Aorta (tissue), 5 donors: ENCODE results near the gene PLCG2. TPM values are rescaled to one million over a fixed set of nuclear protein-coding genes. Genes with fewer than 3 reads are reported as not detected.

Experiments used
- ATAC-seq: fragments of 200-7000 bp; cut with Tn5 transposase; one replicate; pipeline ENCODE4 v1.9.1; 2022; ENCODE audit warnings: moderate library complexity; ENCODE audit not compliant: low FRiP score
- DNase-seq, 2 donors: peaks; one replicate each; pipeline ENCODE4 v3.0.0-alpha.2; 2020
- H3K27ac ChIP-seq, 2 donors: one replicate each; pipeline ENCODE4 v1.5.1; 2013; ENCODE audit warnings: low read length in 2 of 2, mild to moderate bottlenecking in 2 of 2, moderate library complexity in 2 of 2, control low read depth in 1 of 2, inconsistent platforms in 1 of 2, low read depth in 1 of 2
- H3K27me3 ChIP-seq, 2 donors: one replicate each; pipeline ENCODE4 v1.6.1; 2013; ENCODE audit warnings: control low read depth in 1 of 2, low read length in 1 of 2, mild to moderate bottlenecking in 1 of 2, moderate library complexity in 1 of 2; ENCODE audit not compliant: insufficient read depth in 2 of 2, control insufficient read depth in 1 of 2
- H3K36me3 ChIP-seq, 2 donors: one replicate each; pipeline ENCODE4 v1.6.1; 2013; ENCODE audit warnings: control low read depth in 1 of 2, low read length in 1 of 2, mild to moderate bottlenecking in 1 of 2; ENCODE audit not compliant: insufficient read depth in 2 of 2, control insufficient read depth in 1 of 2
- H3K4me1 ChIP-seq, 2 donors: one replicate each; pipeline ENCODE4 v1.6.1; 2013; ENCODE audit warnings: low read length in 2 of 2, control low read depth in 1 of 2, mild to moderate bottlenecking in 1 of 2, moderate library complexity in 1 of 2; ENCODE audit not compliant: insufficient read depth in 2 of 2, control insufficient read depth in 1 of 2
- H3K4me3 ChIP-seq, 2 donors: one replicate each; pipeline ENCODE4 v1.5.1; 2013; ENCODE audit warnings: low read length in 2 of 2, control low read depth in 1 of 2, mild to moderate bottlenecking in 1 of 2
- H3K9me3 ChIP-seq: one replicate; pipeline ENCODE4 v1.6.1; 2013; ENCODE audit warnings: mild to moderate bottlenecking, low read length; ENCODE audit not compliant: control insufficient read depth
- WGBS, 2 donors: extraction: QIAGEN DNeasy Blood & Tissue Kit; methylation state at CpG; one replicate each; pipeline ENCODE4 v1.1.7; 2013; 5-methylcytosine and 5-hydroxymethylcytosine counted together
- intact Hi-C, 2 donors: fragments of 100-400 bp; cut with DNase I; formaldehyde crosslinking; loops; one replicate each; pipeline versions ENCODE4 v1.14.2 to v1.15.0; 2022
- polyA plus RNA-seq, 2 donors: library from polyadenylated mRNA; stranded (reverse); fragments of 200-250 nt; gene quantifications; one replicate each; pipeline ENCODE4 v1.2.3, GENCODE V29; 2013
- total RNA-seq, 2 donors: library from RNA; stranded (reverse); fragmentation: NEBNext Ultra II Directional; extraction: Animal tissue kit (Norgen Biotek cat#: 25700); gene quantifications; one replicate each; pipeline ENCODE4 v1.2.1, GENCODE V29; 2021
- donor health status: healthy with polysubstance abuse.
- donor health status: Bipolar disorder and iron deficiency.
- donor health status: DM: no; HTN: no; CAD: no.
- donor health status: DM: no; HTN: no; CAD: no.
- donor health status: DM: yes; HTN: yes; CAD: no.

Gene PLCG2
- total and polyA plus RNA-seq, 4 donors = 2.5 to 48.4 (median 12.1) TPM

GRCh38 chr16:81987706-81988105 is 208.6 kb downstream of the PLCG2 start:
- Histone ChIP-seq H3K27me3 (peaks cover 0 to 1% of the 10 kb centered on the region in 2 donors), H3K4me1 (no peaks in the 10 kb centered on the region), H3K9me3 (no peaks in the 10 kb centered on the region), H3K27ac (no peak overlapping the region), H3K36me3 (no peaks in the 10 kb centered on the region), H3K4me3 (no peak overlapping the region)
- ATAC-seq (no peak), DNase-seq (no peak)
- 84 to 85% methylated on average over 5 of the region's 5 CpGs for WGBS, 2 donors
- intact Hi-C loops = no loop called here

DNA sequence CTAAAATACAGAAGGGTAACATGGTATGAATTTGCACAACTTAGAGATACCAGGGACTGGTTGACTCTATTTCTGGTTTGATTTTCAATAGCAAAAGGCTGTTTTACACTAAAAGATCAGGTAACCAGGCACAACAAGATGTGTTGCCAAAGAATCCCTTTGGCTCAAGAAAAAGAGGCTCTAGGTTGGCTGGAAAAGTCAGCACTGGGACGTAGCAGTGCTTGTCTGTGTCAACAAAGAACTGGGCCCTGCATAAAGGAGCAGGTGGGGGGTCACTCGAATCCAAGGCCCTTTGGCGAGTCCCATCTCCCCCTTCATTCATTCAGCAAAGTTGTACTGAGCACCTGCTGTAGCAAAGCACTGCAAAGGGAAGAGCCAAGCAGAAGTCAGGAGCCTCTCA is 213.8 kb downstream of the PLCG2 start:
- no peaks in the 10 kb centered on the region for H3K27me3 ChIP-seq
- ATAC-seq (no peak), DNase-seq (no peak)
- H3K36me3 ChIP-seq = no peaks in the 10 kb centered on the region
- no peak overlapping the region for H3K27ac ChIP-seq
- H3K4me3 ChIP-seq = no peak overlapping the region
- no peaks in the 10 kb centered on the region for H3K4me1 ChIP-seq
- 62 to 67% methylated on average over 3 of the region's 3 CpGs for WGBS, 2 donors
- H3K9me3 ChIP-seq = no peaks in the 10 kb centered on the region
- intact Hi-C loops = no loop called here

DNA sequence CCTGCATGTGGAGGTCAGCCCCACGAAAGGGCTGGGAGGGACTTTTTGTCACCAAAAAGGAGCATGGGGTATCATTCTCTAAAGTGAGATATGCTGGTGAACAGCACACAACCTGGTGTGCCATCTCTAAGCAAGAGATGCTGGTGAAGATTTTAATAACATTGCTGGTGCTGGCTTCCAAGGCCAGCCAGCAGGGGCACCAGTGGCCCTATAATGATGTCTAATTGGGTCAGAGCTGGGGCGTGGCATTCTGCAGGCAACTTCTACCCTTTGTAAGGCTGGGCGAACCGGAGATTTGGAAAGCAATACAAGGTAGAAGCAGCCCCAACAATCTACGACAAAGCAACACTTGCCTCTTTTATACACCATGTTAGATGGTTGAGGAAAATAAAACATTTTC is 215.4 kb downstream of the PLCG2 start:
- Histone ChIP-seq H3K27me3 (no peaks in the 10 kb centered on the region), H3K9me3 (no peaks in the 10 kb centered on the region), H3K4me1 (no peaks in the 10 kb centered on the region), H3K4me3 (no peak overlapping the region), H3K27ac (no peak overlapping the region), H3K36me3 (no peaks in the 10 kb centered on the region)
- WGBS, 2 donors = 88% methylated on average over 5 of the region's 5 CpGs
- DNase-seq (no peak), ATAC-seq (no peak)
- intact Hi-C loops = no loop called here

GRCh38 chr16:81995651-81996050 is 216.6 kb downstream of the PLCG2 start:
- intact Hi-C loops = no loop called here
- 88 to 94% methylated on average over 3 of the region's 3 CpGs for WGBS, 2 donors
- no peak overlapping the region for H3K4me3 ChIP-seq
- no peaks in the 10 kb centered on the region for H3K27me3 ChIP-seq
- no peaks in the 10 kb centered on the region for H3K9me3 ChIP-seq
- no peaks in the 10 kb centered on the region for H3K4me1 ChIP-seq
- no peak overlapping the region for H3K27ac ChIP-seq
- no peaks in the 10 kb centered on the region for H3K36me3 ChIP-seq
- DNase-seq (no peak), ATAC-seq (no peak)

DNA sequence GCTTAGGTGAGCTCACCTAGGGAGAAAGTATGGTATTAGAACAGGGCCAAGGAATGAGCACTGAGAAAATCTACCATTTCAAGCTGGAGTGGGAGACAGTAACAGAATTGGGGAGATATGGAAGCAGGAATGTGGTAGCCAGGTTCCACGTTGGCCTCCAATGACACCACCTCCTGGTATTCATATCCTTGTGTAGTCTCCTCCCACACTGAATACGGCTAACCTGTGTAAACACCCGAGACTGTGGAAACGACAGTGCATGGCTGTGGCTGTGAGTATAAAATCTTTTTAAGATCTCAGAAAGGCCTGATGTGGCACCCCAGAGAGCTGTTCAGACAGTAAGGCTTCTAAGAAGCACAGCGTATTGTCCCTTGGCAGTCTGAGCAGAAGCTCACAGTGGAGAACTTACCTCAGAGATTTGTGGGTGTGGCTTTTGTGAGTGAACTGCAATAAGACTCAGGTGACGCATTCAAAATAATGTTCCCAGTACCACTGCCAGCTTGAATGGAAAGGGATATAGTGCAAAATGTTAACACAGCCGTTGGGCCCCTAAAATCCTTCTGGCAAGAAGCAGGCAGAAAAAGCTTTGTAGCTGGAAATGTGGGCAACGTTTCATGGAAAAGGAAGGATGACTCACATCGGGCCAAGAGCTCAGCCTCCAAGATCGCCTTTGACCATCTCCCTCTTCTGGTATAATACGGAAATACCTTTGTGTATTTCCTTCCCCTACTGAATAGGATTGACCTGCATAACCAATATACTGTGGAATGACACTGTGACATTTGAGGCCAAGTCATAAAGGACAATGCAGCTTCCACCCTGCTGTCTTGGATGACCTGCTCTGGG is 217.8 kb downstream of the PLCG2 start:
- Histone ChIP-seq H3K9me3 (no peaks in the 10 kb centered on the region), H3K4me3 (no peak overlapping the region), H3K4me1 (no peaks in the 10 kb centered on the region), H3K27ac (peak overlapping the region in 1 of 2 donors; percentile 54), H3K36me3 (no peaks in the 10 kb centered on the region), H3K27me3 (no peaks in the 10 kb centered on the region)
- DNase-seq (no peak), ATAC-seq (no peak)
- intact Hi-C loops = no loop called here
- WGBS, 2 donors = 55 to 56% methylated on average over 11 of the region's 11 CpGs

- Histone ChIP-seq H3K36me3 (no peaks in the 10 kb centered on the region), H3K4me3 (no peak overlapping the region), H3K9me3 (no peaks in the 10 kb centered on the region), H3K27me3 (no peaks in the 10 kb centered on the region), H3K27ac (no peak overlapping the region), H3K4me1 (no peaks in the 10 kb centered on the region)
- 0 to 9% methylated on average over 2 of the region's 2 CpGs for WGBS, 2 donors
- DNase-seq (no peak), ATAC-seq (no peak)
- intact Hi-C loops = no loop called here
These were observed 218.6 kb downstream of the PLCG2 start for GRCh38 chr16:81997738-81998137.

- Histone ChIP-seq H3K36me3 (no peaks in the 10 kb centered on the region), H3K4me3 (no peak overlapping the region), H3K27ac (no peak overlapping the region), H3K27me3 (no peaks in the 10 kb centered on the region), H3K4me1 (no peaks in the 10 kb centered on the region), H3K9me3 (peaks cover 1% of the 10 kb centered on the region)
- intact Hi-C loops = no loop called here
- ATAC-seq (no peak), DNase-seq (no peak)
- WGBS, 2 donors = 87 to 91% methylated on average over 3 of the region's 3 CpGs
These were observed 223.7 kb downstream of the PLCG2 start for GRCh38 chr16:82002831-82003230.

GRCh38 chr16:82004601-82005000 is 225.5 kb downstream of the PLCG2 start:
- 91 to 92% methylated on average over 5 of the region's 5 CpGs for WGBS, 2 donors
- no peak for DNase-seq
- intact Hi-C loops = no loop called here
- H3K27me3 ChIP-seq = no peaks in the 10 kb centered on the region
- no peak for ATAC-seq
- no peaks in the 10 kb centered on the region for H3K4me1 ChIP-seq
- H3K4me3 ChIP-seq = no peak overlapping the region
- H3K36me3 ChIP-seq = no peaks in the 10 kb centered on the region
- no peak overlapping the region for H3K27ac ChIP-seq
- H3K9me3 ChIP-seq = peaks cover 6% of the 10 kb centered on the region
